Measurements from ENCODE around the gene AP5M1. TPM values are rescaled to one million over a fixed set of nuclear protein-coding genes. Genes with fewer than 3 reads are reported as not detected.

Gene AP5M1
- total RNA-seq, 4 donors from 2014 or later, result 37.8 to 51.8 (median 44.6) TPM

GRCh38 chr14:57346741-57347140 lies 78.0 kb downstream of the AP5M1 start:
- no peak for TF ChIP-seq POLR2A (IDR thresholded peaks at IDR 0.05)
- TF ChIP-seq, protein P1, sequence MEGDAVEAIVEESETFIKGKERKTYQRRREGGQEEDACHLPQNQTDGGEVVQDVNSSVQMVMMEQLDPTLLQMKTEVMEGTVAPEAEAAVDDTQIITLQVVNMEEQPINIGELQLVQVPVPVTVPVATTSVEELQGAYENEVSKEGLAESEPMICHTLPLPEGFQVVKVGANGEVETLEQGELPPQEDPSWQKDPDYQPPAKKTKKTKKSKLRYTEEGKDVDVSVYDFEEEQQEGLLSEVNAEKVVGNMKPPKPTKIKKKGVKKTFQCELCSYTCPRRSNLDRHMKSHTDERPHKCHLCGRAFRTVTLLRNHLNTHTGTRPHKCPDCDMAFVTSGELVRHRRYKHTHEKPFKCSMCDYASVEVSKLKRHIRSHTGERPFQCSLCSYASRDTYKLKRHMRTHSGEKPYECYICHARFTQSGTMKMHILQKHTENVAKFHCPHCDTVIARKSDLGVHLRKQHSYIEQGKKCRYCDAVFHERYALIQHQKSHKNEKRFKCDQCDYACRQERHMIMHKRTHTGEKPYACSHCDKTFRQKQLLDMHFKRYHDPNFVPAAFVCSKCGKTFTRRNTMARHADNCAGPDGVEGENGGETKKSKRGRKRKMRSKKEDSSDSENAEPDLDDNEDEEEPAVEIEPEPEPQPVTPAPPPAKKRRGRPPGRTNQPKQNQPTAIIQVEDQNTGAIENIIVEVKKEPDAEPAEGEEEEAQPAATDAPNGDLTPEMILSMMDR (IDR thresholded peaks at IDR 0.05), result no peak
- 27 to 38% methylated on average over 2 of the region's 2 CpGs for WGBS, 2 donors
- DNase-seq, result no peak

More at GRCh38 chr14:57346741-57347140, 78.0 kb downstream of the AP5M1 start:
- no peaks in the 10 kb centered on the region for H3K27me3 ChIP-seq
- H3K9me3 ChIP-seq, result no peaks in the 10 kb centered on the region
- no peak overlapping the region for H3K4me3 ChIP-seq (replicated peaks in 1 of 3)
- intact Hi-C loops (cut with DNase I), result no loop called here
- no peaks in the 10 kb centered on the region for H3K36me3 ChIP-seq
- H3K27ac ChIP-seq, result no peak overlapping the region
- no peaks in the 10 kb centered on the region for H3K4me1 ChIP-seq

Other genes starting within 250 kb of the AP5M1 start
- gene EXOC5, start 66 bp upstream of the AP5M1 start, total RNA-seq, result 10 to 100 TPM; 41.3 to 65.4 (median 43.1) TPM
- gene NAA30, start 121.6 kb downstream of the AP5M1 start, total RNA-seq, result 10 to 100 TPM; 15.6 to 23.9 (median 19.1) TPM
- not detected for gene CCDC198, start 224.9 kb downstream of the AP5M1 start, total RNA-seq